Measurements from ENCODE around the gene FEM1A.

- TF ChIP-seq ETV6 (conservative IDR thresholded peaks at IDR 0.05 in 1 of 2, IDR thresholded peaks at IDR 0.05 in 1 of 2; ENCODE audit: borderline replicate concordance in 1 of 2, low read depth in 1 of 2), result no peak
- TF ChIP-seq HDAC2 (IDR thresholded peaks at IDR 0.05), result no peak
- TF ChIP-seq EZH2 (IDR thresholded peaks at IDR 0.05; ENCODE audit: borderline replicate concordance, control insufficient read depth, low read depth, low read length), result no peak
- TF ChIP-seq BCLAF1 (IDR thresholded peaks at IDR 0.05), result no peak
- no peak for TF ChIP-seq CBX5 (IDR thresholded peaks at IDR 0.05; ENCODE audit: low read depth)
- TF ChIP-seq YBX1 (IDR thresholded peaks at IDR 0.05), result no peak
- TF ChIP-seq BACH1 (IDR thresholded peaks at IDR 0.05; ENCODE audit: borderline replicate concordance), result peak; percentile 69; the same call in 1 of the 2 replicates
- peak; percentile 98 to 99 (median 99); a peak in 5 of 6 replicates for TF ChIP-seq CTCF (IDR thresholded peaks at IDR 0.05 in 2 of 3, conservative IDR thresholded peaks at IDR 0.05 in 1 of 3; ENCODE audit: control insufficient read depth in 2 of 3, extremely low read depth in 1 of 3, insufficient read depth in 1 of 3, low read depth in 3 of 3, low read length in 3 of 3)
- TF ChIP-seq USF2 (IDR thresholded peaks at IDR 0.05; ENCODE audit: borderline replicate concordance, low read depth, low read length), result peak; percentile 68
- no peak for TF ChIP-seq EP300 (IDR thresholded peaks at IDR 0.05; ENCODE audit: borderline replicate concordance in 1 of 2, control insufficient read depth in 1 of 2, low read depth in 2 of 2, low read length in 2 of 2)
These were observed at the start of gene FEM1A for GRCh38 chr19:4791183-4792018.

Data from GM12878 (cell line).